ENCODE data around the gene HBS1L. TPM values are rescaled to one million over a fixed set of nuclear protein-coding genes. Genes with fewer than 3 reads are reported as not detected.

Gene HBS1L
- polyA plus RNA-seq, 3 donors = 16.0 to 48.9 (median 36.3) TPM

DNA sequence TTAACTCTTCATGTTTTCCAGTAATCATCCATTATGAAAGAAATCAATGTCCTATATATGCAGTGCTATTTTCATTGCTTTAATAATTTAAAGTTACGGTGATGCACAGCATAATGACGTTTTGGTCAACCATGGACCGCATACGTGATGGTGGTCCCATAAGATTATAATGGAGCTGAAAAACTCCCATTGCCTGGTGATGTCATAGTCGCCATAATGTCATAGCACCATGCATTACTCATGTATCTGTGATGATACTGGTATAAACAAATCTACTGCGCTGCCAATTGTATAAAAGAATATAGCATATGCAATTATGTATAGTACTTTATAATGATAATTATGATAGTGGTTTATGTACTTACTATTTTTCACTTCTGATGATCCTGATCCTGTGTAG is 62.5 kb downstream of the HBS1L start:
- H3K4me3 ChIP-seq (replicated peaks in 1 of 3; ENCODE audit: low read depth in 2 of 3, low read length in 3 of 3) = no peak overlapping the region
- no peaks in the 10 kb centered on the region for H3K79me2 ChIP-seq (ENCODE audit: insufficient read depth, low read length)
- intact Hi-C loops (cut with micrococcal nuclease) = no loop called here
- no peaks in the 10 kb centered on the region for H4K20me1 ChIP-seq (ENCODE audit: insufficient read depth, low read length)
- no peaks in the 10 kb centered on the region for H3K27me3 ChIP-seq (ENCODE audit: control insufficient read depth in 2 of 2, insufficient read depth in 2 of 2, low read length in 2 of 2)
- no peaks in the 10 kb centered on the region for H3K4me1 ChIP-seq (ENCODE audit: control insufficient read depth in 1 of 2, insufficient read depth in 2 of 2, low read length in 2 of 2)
- Mint-ChIP-seq H3K9me3 (no peaks in the 10 kb centered on the region), H3K36me3 (peaks cover 51 to 64% of the 10 kb centered on the region in 2 donors), H3K4me3 (no peak overlapping the region), H3K27me3 (ENCODE audit: low read depth in 3 of 3) (no peaks in the 10 kb centered on the region), H3K27ac (no peak overlapping the region), H3K4me1 (no peaks in the 10 kb centered on the region)
- TF ChIP-seq, protein P1, sequence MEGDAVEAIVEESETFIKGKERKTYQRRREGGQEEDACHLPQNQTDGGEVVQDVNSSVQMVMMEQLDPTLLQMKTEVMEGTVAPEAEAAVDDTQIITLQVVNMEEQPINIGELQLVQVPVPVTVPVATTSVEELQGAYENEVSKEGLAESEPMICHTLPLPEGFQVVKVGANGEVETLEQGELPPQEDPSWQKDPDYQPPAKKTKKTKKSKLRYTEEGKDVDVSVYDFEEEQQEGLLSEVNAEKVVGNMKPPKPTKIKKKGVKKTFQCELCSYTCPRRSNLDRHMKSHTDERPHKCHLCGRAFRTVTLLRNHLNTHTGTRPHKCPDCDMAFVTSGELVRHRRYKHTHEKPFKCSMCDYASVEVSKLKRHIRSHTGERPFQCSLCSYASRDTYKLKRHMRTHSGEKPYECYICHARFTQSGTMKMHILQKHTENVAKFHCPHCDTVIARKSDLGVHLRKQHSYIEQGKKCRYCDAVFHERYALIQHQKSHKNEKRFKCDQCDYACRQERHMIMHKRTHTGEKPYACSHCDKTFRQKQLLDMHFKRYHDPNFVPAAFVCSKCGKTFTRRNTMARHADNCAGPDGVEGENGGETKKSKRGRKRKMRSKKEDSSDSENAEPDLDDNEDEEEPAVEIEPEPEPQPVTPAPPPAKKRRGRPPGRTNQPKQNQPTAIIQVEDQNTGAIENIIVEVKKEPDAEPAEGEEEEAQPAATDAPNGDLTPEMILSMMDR (IDR thresholded peaks at IDR 0.05) = no peak
- no peak overlapping the region for H3K4me2 ChIP-seq (replicated peaks; ENCODE audit: extremely low read depth, low read length, poor library complexity, severe bottlenecking)
- H3K36me3 ChIP-seq (replicated peaks in 1 of 2; ENCODE audit: control insufficient read depth in 1 of 2, insufficient read depth in 2 of 2, low read length in 2 of 2) = peaks cover 66 to 94% of the 10 kb centered on the region in 2 donors
- no peaks in the 10 kb centered on the region for H3K9me3 ChIP-seq (replicated peaks in 1 of 2; ENCODE audit: control insufficient read depth in 1 of 2, insufficient read depth in 1 of 2, low read length in 2 of 2)
- no peak overlapping the region for H3K27ac ChIP-seq (ENCODE audit: low read depth in 1 of 2, low read length in 2 of 2)
- DNase-seq = no peak
- no peak overlapping the region for H2AFZ ChIP-seq (ENCODE audit: insufficient read depth, low read depth, low read length, poor library complexity, severe bottlenecking)
- H3K9ac ChIP-seq (ENCODE audit: insufficient read depth, low read length, poor library complexity, severe bottlenecking) = no peak overlapping the region
- no CpG with 5 or more reads among the region's 6 CpGs for WGBS (ENCODE audit: insufficient coverage)

DNA sequence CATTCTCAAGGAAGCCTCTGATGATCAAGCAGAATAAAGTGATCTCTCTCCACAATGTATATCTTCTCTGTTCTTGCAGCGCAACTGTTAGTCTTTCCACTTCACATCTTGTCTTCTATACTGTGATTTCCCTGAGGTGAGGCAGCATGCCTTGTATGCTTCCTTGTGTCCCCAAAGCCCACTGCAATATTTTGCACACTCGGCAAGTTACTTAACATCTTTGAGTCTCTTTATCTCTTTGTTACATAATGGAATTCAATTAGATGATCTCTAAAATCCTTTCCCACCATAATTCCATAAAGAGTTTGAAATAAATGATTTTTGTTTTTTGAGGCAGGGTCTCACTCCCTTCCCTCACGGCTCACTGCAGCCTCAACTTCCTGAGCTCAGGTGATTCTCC is 64.4 kb downstream of the HBS1L start:
- peaks cover 46 to 61% of the 10 kb centered on the region in 2 donors for H3K36me3 Mint-ChIP-seq
- H4K20me1 ChIP-seq (ENCODE audit: insufficient read depth, low read length) = no peaks in the 10 kb centered on the region
- no peaks in the 10 kb centered on the region for H3K9me3 Mint-ChIP-seq
- H3K36me3 ChIP-seq (replicated peaks in 1 of 2; ENCODE audit: control insufficient read depth in 1 of 2, insufficient read depth in 2 of 2, low read length in 2 of 2) = peaks cover 62 to 87% of the 10 kb centered on the region in 2 donors
- 100% methylated on average over 1 of the region's 3 CpGs for WGBS (ENCODE audit: insufficient coverage)
- H3K9ac ChIP-seq (ENCODE audit: insufficient read depth, low read length, poor library complexity, severe bottlenecking) = no peak overlapping the region
- DNase-seq = no peak
- H3K27me3 ChIP-seq (ENCODE audit: control insufficient read depth in 2 of 2, insufficient read depth in 2 of 2, low read length in 2 of 2) = no peaks in the 10 kb centered on the region
- no peak overlapping the region for H3K27ac Mint-ChIP-seq
- H3K4me3 Mint-ChIP-seq = no peak overlapping the region
- peaks cover 2% of the 10 kb centered on the region for H3K4me1 Mint-ChIP-seq
- no peak overlapping the region for H3K4me3 ChIP-seq (replicated peaks in 1 of 3; ENCODE audit: low read depth in 2 of 3, low read length in 3 of 3)
- intact Hi-C loops (cut with micrococcal nuclease) = no loop called here
- no peaks in the 10 kb centered on the region for H3K27me3 Mint-ChIP-seq (ENCODE audit: low read depth in 3 of 3)
- no peak overlapping the region for H3K27ac ChIP-seq (ENCODE audit: low read depth in 1 of 2, low read length in 2 of 2)
- no peak overlapping the region for H2AFZ ChIP-seq (ENCODE audit: insufficient read depth, low read depth, low read length, poor library complexity, severe bottlenecking)
- TF ChIP-seq, protein P1 (IDR thresholded peaks at IDR 0.05) = no peak
- no peaks in the 10 kb centered on the region for H3K79me2 ChIP-seq (ENCODE audit: insufficient read depth, low read length)
- no peaks in the 10 kb centered on the region for H3K4me1 ChIP-seq (ENCODE audit: control insufficient read depth in 1 of 2, insufficient read depth in 2 of 2, low read length in 2 of 2)
- H3K9me3 ChIP-seq (replicated peaks in 1 of 2; ENCODE audit: control insufficient read depth in 1 of 2, insufficient read depth in 1 of 2, low read length in 2 of 2) = no peaks in the 10 kb centered on the region
- H3K4me2 ChIP-seq (replicated peaks; ENCODE audit: extremely low read depth, low read length, poor library complexity, severe bottlenecking) = no peak overlapping the region
